HG03378 (cell line): Measurements from ENCODE around the gene ZNF43.
"Not testable (repeated sequence)": the region's sequence is repeated elsewhere in the genome, so short reads cannot be mapped to it uniquely, and the experiment has no call there.

Experiments used
- ATAC-seq: cut with Tn5 transposase; IDR thresholded peaks from one replicate; pipeline ENCODE4 v1.9.1; 2021; ENCODE audit warnings: mild to moderate bottlenecking, moderate library complexity; ENCODE audit not compliant: unreplicated experiment

ZNF43 gene

DNA sequence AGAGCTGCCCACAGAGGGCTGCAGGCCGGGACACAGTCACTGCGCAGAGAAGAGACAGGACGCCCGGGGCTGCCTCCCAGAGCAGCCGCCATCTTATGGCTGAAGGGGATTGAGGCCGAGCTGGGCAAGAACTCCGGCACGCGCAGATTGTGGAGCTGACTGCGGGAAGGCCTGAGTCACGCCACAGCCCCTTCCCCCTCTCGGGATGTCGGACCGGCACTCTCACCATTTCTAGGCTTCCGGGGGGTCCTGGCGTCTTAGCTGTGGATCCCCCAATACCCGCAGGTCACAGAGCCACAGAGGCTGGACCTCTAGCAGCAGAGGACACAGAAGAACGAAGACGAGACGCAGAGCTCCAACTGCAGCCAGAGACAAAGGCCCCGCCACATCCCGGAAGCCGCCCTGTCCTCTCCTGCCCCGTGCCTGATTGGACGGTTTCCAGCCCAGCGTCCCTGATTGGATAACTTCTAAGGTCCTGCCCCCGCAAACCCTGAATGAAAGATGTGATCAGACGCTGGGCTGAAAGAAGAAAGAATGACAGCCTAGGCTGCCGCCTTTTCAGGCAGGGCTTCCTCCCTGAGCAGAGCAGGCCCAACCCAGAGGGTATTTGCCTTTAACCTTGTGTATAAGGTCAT lies at the start of gene ZNF43:
ZNF43 (minus strand) TSS at position 373 of the 635 bp plus-strand sequence; CDS start at position 229, 144 bp downstream.
- ATAC-seq: peak; percentile 93

DNA sequence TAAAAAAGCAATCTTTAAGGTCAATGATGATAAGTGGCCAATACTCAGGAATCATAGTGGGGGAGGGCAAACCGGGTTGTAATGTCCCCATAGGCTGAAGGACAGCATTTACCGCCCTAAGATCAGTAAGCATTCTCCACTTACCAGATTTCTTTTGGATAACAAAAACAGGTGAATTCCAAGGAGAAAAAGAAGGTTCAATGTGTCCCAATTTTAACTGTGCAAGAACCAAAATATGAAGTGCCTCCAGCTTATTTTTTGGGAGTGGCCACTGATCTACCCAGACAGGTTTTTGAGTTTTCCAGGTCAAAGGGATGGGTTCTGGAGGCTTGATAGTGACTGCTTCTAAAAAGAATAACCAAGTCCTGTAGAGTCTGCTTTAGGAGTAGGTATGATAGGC lies 49.5 kb upstream of the ZNF43 start:
- not testable (repeated sequence) for ATAC-seq

GRCh38 chr19:21884786-21885185 lies 48.8 kb upstream of the ZNF43 start:
- ATAC-seq: not testable (repeated sequence)

DNA sequence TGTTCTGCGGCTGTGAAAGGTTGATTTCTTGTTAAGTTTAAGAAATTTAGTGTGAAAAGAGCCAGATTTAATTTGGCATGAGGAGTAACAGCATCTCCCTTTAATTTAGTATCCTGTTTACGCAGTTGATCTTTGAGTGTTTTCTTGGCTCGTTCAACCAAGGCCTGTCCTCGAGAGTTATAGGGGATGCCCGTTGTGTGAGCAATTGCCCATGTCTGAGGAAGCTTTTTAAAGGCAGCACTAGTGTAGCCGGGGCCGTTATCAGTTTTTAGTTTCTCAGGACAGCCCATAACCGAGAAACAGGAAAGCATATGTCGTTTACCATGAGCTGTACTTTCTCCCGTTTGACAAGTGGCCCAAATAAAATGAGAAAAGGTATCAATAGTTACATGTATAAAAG lies 47.5 kb upstream of the ZNF43 start:
- no peak for ATAC-seq

DNA sequence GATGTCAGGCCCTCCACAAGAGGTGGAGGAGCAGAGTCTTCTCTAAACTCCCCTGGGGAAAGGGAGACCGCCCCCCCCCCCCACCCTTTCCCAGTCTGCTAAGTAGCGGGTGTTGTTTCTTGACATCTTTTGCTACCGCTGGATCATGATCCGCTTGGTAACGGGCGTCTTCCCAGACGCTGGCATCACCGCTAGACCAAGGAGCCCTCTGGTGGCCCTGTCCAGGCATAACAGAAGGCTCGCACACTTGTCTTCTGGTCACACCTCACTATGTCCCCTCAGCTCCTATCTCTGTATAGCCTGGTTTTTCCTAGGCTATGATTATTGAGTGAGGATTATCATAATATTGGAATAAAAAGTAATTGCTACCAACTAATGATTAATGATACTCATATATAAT lies 44.8 kb upstream of the ZNF43 start:
- ATAC-seq: not testable (repeated sequence)

GRCh38 chr19:21878646-21879045 lies 42.7 kb upstream of the ZNF43 start:
- ATAC-seq: no peak

- no peak for ATAC-seq
Observed at GRCh38 chr19:21877976-21878375, 42.0 kb upstream of the ZNF43 start.

DNA sequence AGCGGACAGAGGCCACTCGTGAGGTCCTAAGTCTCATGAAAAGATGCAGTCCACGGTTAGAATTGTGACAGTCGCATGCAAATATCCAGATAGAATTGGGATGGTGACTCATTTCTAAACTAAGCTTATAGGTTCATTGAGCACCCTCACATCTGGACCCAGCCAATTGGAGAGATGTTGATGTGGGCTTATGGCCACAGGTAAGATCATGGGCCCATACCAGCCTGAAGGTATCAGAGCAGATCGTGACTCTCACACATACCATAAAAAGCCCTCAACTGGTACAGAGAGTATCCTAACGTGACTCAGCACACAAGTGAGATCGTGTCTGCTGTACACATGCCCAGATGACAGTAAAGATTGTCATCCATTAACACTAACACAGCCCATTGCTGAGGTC lies 40.6 kb upstream of the ZNF43 start:
- ATAC-seq: not testable (repeated sequence)

DNA sequence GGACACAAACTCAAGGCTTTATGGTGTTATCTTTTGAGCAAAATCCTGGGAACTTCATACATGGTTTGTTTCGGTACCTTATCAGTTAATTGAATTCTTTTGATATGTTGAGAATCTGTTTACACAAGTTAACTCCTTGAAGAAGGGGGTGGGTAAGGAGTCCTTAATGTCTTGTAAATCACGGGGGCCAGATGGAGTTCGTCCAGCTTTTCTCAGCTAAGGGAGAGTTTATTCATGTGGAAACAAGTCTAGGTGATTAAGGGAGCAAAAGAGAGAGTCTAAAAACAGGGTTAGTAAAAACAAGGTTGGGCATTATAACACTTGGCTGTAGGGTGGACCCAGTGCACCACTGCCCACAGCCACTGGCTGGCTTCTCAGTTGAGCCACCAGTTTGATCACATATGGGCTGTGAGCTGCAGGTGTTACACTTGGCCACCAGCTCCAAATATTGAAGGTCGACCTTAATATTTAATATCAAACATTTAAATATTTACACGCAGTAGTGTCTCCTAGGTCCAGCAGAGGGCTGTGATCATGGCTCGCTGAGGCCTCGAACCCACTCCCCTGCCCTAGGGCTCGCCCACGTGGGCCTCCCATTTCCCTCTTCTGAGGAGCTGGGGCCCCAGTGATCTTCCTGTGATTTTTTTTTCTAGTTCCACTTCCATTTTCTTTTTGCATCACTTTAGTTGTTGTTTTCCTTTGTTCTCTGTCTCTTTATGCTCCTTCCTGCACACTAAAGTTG lies 21.0 kb upstream of the ZNF43 start:
- no peak for ATAC-seq

- ATAC-seq: peak; percentile 86
Observed at GRCh38 chr19:21851596-21852345, 15.8 kb upstream of the ZNF43 start.

GRCh38 chr19:21850656-21851255 lies 14.8 kb upstream of the ZNF43 start:
- no peak for ATAC-seq

- no peak for ATAC-seq
Observed at GRCh38 chr19:21848706-21849105, 12.7 kb upstream of the ZNF43 start.

DNA sequence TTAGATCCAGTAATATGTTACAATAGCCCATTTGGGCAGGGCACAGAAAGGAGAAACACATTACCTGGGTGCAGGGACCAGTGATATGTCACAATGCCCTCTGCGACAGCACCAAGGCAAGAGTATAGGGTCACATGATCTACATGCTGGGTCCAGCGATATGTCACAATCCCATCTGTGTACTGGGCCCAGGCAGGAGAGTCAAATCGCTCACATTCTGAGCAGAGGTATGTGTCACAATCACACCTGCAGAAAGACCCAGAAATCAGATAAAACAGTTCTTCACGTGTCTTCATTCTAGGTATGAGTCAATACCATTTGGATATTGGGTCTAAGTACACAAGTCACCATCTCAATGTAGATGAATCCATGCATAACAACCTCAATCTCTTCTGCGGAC lies 7.1 kb upstream of the ZNF43 start:
- ATAC-seq: no peak

DNA sequence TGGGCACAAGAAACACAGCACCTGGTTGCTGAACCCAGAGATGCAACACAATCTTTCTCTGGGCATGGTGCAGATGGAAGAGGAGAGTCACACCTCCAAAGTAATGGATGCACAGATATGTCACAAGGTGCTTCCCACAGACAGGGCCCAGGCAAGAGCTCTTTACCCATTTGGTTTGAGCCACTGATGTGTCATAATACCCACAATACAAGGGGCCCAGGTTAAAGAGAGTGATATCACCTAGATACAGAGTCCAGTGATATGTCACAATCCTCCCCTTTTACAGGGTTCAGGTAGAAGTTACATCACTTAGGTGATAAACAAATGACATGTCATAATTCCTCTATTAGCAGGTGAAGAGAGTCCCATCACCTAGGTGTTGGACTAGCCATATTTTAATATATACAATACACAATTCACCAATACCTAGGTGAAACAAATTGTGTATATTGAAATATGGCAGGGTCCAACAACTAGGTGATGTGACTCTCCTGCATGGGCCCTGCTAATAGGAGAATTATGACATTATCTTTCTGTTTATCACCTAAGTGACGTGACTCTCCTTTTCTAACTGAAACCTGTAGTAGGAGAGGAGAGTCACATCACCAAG lies 5.6 kb upstream of the ZNF43 start:
- ATAC-seq: no peak

DNA sequence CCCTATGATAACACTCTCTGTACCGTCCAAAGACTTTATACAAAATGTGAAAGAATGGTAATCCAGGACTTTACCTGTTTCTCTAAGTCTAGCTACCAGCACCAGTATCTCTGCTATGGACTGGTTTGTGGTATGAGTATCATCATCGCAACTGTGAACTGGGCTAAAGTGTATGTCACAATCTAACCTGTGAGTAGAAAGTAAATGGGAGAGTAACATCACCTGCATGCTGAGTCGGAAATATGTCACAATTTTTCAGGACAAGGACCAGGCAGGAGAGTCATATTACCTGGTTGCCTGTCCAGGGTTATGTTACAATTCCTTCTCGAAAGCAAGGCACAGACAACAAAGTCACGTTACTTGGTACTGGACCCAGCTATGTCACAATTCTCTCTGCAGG lies 5.1 kb upstream of the ZNF43 start:
- no peak for ATAC-seq

DNA sequence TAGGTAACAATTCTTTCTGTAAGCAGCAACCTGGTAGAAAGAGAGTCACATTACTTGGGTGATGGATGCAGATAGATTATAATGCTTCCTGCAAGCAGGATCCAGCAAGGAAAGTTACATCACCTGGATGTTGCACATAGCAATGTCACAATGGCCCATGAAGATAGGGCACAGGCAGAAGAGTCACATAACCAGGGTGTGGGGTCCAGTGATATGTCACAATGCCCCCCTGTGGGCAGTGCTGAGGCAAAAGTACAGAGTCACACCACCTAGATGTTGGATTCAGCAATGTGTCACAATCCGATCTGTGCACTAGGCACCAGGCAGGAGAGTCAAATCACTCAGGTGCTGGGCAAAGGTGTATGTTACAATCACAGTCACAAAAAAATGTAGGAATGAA lies 4.0 kb upstream of the ZNF43 start:
- ATAC-seq: no peak

DNA sequence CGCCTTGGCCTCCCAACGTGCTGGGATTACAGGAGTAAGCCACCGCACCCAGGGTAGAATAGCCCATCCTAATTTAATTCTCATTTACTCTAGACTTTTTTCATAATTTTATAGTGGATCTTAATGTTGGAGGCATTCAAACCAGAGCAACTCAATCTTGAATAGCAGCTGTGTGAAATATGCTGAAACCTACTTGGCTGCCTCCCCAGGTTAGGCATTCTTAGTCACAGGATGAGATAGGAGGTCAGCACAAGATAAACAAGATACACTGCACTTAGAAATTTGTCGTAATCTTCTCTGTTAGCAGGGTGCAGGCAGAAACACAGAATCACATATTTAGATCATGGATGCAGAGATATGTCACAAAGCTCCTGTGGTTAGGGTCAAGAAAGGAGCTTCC lies 2.7 kb upstream of the ZNF43 start:
- no peak for ATAC-seq

DNA sequence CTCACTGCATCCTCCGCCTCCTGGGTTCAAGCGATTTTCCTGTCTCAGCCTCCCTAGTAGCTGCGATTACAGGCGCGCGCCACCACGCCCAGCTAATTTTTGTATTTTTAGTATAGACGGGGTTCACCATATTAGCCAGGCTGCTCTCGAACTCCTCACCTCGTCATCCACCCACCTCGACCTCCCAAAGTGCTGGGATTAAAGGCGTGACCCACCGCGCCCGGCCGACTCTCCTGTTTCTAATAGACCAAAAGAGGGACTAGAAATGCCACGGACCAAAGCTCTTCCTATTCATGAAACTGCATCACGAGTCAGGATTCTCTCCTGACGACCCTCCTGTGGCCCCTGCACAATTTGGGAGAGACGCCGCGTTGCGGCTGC lies 563 bp downstream of the ZNF43 start:
- no peak for ATAC-seq

DNA sequence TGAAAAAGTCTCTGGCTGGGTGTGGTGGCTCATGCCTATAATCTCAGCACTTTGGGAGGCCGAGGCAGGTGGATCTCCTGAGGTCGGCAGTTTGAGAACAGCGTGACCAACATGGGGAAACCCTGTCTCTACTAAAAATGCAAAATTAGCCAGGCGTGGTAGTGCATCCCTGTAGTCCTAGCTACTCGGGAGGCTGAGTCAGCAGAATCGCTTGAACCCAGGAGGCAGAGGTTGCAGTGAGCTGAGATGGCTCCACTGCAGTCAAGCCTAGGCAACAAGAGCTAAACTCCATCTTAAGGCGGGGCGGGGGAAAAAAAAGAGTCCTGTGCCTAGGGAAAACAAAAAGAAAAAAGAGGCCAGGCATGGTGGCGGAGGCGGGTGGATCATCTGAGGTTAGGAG lies 2.2 kb downstream of the ZNF43 start:
- no peak for ATAC-seq

- ATAC-seq: no peak
Observed at GRCh38 chr19:21824679-21825078, 11.3 kb downstream of the ZNF43 start.

DNA sequence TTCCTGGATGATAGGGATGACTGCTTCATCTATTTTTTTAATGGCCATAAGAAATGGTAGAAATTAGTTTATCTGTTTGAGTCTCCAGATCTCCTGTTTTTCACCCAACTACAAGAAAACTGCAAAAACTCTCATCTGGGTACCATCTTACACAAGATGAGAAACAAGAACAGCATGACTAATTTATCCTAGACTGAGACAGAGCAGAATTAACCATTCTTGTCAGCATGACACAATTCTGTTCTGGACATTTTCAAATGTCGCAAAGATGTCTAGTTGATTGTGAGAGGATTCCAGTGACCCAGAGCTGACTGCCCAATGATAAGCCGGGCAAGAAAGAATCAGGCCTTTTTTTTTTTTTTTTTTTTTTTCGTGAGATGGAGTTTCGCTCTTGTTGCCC lies 12.8 kb downstream of the ZNF43 start:
- ATAC-seq: no peak
